GM19452 (cell line): ENCODE data around the gene CLTA.

Experiments
- ATAC-seq: cut with Tn5 transposase; IDR thresholded peaks from one replicate; pipeline ENCODE4 v1.9.1; 2021; ENCODE audit not compliant: unreplicated experiment

The CLTA gene, protein sequence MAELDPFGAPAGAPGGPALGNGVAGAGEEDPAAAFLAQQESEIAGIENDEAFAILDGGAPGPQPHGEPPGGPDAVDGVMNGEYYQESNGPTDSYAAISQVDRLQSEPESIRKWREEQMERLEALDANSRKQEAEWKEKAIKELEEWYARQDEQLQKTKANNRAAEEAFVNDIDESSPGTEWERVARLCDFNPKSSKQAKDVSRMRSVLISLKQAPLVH

DNA sequence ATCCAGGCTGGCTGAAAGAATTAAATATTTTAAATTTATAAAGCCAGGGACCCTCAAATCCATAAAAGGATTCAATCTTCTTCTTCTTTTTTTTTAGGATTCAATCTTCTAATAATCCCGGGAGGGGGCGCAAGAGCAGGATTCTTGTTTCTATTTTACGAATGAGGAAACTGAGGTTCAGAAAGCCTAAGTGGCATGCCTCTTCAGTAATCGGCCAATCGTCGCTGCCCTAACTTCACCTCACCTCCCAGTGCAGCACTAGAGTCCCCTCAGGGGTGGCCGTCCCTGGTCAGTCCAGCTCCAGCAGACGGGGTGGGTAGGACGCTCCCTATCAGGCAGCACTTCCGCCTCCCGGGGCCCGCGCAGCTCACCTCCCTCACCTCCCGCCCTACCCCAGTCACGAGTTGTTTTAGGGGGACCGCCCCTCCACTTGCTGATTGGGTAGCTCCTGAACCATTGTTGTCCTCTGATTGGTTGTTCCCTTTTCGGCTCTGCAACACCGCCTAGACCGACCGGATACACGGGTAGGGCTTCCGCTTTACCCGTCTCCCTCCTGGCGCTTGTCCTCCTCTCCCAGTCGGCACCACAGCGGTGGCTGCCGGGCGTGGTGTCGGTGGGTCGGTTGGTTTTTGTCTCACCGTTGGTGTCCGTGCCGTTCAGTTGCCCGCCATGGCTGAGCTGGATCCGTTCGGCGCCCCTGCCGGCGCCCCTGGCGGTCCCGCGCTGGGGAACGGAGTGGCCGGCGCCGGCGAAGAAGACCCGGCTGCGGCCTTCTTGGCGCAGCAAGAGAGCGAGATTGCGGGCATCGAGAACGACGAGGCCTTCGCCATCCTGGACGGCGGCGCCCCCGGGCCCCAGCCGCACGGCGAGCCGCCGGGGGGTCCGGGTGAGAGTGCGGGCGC is at the start of gene CLTA:
CLTA (plus strand) TSS at position 534 of the 902 bp plus-strand sequence; CDS start at position 670, 136 bp downstream.
- peak; percentile 95 for ATAC-seq

GRCh38 chr9:36141288-36141687 is 49.4 kb upstream of the CLTA start:
- ATAC-seq: no peak

GRCh38 chr9:36141761-36142160 is 49.0 kb upstream of the CLTA start:
- no peak for ATAC-seq

DNA sequence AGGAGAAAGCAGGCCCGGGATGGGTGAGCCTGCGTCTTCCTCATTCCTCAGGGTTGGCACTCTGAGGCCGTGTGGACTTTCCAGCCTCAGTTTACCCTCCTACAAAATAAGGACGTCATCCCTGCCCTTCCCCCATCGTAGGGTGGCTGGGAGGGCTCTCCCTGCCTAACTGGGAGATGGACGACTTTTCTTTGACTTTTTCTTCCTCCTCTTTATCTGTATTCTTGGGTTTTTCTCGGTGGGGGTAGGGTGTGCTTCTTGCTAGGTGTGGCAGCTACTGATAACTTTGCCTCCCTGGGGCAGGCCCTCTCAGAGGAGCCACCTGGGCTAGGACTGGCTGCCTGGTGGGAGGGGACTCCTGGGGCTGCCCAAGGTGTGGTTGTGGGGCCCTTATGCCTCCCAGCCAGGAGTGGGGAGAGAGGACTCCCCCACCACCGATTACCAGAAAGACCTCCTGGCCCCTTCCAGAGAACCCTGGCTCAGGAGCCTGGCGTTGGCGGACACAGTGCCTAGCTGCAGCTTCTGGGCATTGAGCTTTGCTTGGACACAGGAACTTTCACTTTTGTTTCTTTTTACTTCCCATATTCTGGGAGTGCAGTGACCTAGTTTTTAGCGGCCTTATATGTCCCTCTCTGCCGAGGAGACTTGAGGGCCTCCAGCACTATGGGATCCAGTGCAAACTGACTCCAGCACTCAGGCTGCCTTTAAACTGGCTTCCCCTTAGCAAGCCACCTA is 48.0 kb upstream of the CLTA start:
- no peak for ATAC-seq

- no peak for ATAC-seq
These were observed 47.5 kb upstream of the CLTA start for GRCh38 chr9:36143245-36143641.

GRCh38 chr9:36144309-36145232 is 46.1 kb upstream of the CLTA start:
- no peak for ATAC-seq

- ATAC-seq: no peak
These were observed 44.8 kb upstream of the CLTA start for GRCh38 chr9:36145970-36146369.

GRCh38 chr9:36146651-36147050 is 44.1 kb upstream of the CLTA start:
- no peak for ATAC-seq

- ATAC-seq: no peak
These were observed 43.1 kb upstream of the CLTA start for GRCh38 chr9:36147441-36148175.

- ATAC-seq: no peak
These were observed 42.2 kb upstream of the CLTA start for GRCh38 chr9:36148311-36149051.

DNA sequence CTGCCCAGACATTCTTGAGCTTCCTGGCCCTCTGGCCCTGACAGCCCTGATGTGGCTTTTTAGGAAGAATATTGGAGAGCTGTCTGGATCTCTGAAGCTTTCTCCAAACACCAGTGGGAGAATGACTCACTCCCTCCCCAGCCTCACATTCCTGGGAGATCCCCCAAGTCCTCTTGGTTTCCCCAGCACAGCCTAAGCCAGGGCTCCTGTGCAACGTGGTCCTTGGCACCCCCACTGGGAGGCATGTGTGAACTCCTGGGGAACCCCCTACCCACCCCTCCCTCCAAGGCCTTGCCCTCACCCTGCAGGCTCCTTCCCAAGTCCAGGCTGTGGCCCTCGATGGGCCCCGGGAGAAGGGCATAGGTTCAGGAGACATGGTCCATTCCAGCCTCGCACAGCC is 41.5 kb upstream of the CLTA start:
- ATAC-seq: no peak

- ATAC-seq: no peak
These were observed 40.0 kb upstream of the CLTA start for GRCh38 chr9:36150574-36151315.

DNA sequence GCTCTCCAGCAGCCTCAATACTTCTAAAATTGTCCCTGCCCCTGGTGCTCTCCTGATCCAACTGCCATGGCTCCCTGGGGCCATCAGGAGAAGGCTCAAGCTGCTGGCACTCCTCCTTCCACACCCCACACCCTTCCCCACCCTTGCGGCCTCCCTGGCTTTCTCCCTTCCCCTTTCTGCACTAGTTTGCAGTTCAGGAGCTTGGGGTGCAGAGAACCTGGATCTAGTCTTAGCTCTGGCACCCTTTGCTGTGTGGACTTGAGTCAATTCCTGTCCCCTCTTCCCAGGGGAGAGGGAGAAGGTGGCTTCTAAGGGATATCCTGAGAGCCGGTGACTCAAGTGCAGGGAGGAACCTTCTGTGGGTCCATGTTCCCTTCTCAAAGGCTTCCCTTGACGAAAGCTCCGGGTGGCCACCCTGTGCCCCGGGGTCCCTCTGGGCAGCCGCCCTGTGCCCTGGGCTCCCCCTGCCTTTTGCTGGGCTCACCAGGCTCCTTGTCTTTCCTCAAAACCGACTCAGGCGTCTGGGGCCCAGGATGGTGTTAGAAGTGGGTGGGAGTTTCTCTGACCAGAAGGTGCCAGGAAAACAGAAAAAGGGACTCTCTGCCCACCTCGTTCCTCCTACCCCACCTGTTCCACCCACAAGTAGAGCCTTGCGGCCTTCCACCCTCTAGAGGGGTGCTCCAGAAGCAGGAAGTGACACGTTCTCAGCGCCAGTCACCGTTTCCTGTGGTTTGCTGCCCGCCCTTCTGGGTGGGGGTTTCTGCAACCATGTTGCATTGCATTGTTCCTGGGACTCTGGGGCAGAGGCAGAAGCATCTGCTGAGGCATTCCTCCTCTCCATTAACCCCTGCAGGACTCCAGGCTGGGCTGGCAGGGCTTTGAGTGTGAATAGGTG is 39.2 kb upstream of the CLTA start:
- peak; percentile 82 for ATAC-seq

- no peak for ATAC-seq
These were observed 37.8 kb upstream of the CLTA start for GRCh38 chr9:36152741-36153438.

DNA sequence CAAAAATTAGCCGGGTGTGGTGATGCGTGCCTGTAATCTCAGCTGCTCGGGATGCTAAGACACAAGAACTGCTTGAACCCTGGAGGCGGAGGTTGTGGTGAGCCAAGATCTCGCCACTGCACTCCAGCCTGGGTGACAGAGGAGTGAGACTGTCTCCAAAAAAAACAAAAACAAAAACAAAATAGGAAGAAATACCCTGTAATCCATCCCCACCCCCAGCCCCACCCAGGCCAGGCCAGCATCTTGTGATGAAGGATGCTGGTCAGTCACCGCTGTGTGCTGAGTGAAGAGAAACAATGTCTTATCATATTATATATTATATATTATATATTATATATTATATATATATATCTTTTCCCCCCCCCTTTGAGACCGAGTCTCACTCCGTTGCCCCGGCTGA is 37.0 kb upstream of the CLTA start:
- ATAC-seq: no peak

DNA sequence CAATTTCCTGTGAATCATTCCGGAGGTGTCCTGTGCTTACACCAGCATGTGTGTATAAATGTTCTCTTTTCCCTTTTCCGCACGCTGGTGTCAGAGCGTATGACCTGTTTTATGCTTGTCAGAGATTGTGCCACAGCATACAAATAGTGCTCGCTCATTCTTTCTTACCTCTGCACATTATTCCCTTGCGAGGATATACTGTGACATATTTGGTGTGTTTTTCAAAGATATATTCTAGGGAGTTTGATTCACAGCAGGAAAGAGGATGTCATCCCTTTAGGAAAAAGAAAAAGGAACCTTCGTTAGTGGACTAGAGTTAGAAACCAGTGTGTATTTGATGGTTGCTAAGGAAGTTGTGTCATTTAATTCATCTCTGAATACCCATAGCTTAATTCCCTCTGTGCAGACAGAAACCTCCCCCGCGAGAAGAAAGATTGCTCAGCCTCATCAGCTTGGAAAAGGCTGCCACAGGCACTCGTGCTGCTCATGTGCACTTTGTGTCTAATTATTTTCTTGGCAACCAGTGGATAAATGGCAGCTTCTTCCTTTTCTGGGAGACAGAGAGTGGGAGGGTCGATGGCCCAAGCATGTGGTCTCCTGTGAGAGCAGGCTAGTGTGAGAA is 36.3 kb upstream of the CLTA start:
- no peak for ATAC-seq

GRCh38 chr9:36156116-36156515 is 34.6 kb upstream of the CLTA start:
- ATAC-seq: no peak
